Endothelial cell of hepatic sinusoid (primary cell): ENCODE data around the gene BSN.

ENCODE experiments used
- in situ Hi-C: cut with HindIII; loops from 2 replicates; pipeline ENCODE4 v1.10.0; 2017; ENCODE audit warnings: low sequenced_read_pairs

Gene BSN

DNA sequence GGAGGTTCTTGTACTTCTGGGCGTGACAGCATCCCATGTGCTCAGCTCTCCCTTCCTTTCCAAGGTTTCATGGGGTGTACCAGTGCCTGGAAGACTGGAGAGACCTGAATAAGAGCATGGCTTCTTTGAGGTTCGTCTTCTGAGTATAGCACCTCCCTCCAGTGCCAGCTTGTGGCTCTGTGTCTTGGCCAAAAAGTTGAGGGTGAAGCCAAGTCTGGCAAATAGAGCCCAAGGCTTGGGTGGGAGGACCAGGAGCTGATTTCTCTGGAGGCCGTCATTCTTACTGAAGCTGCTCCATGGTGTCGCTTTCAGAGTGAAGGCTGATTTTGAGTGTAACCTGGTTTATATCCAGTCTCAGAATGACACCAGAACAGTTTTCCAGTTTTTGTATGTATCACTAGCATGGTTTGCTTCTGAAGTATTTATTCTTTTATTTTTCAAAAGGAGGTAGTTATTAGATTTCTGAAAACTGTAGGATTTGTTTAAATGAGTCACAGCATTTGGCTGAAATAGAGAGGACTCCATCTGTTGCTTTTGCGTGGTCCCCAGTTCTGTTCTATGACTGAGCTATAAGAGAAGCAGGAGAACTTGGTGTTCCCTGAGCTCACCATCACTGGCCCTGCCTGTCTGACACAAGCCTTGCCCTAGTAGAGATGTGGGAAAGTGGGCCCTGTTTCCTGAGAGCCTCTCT is 47.2 kb downstream of the BSN start:
- in situ Hi-C loops, result no loop called here

- in situ Hi-C loops, result no loop called here
Observed at GRCh38 chr3:49602049-49602554, 47.8 kb downstream of the BSN start.

DNA sequence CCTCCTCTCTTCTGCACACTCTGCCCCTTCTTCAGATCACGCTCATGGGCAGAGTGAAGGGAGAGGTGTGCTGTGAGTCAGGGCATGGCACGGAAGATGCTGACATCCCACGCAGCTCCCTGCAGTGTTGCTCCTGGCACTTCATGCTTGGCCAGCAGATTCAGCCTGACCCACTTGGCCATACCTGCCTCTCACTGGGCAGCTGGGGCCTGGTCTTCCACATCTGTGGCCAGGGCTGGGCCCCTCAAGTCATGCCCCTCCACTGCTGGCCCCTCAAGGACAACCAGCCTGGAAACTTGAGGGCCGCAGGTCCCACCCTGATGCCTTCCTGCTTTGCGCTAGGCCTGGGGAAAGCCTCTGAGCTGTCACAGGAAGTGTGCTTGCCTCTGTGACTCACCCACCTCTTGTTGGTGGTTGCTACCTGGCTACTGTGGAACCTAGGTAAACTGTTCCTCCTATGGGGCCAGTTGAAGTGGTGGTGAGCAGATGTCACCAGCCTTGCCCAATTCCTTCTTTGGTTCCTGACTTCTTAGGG is 48.7 kb downstream of the BSN start:
- in situ Hi-C loops, result no loop called here

DNA sequence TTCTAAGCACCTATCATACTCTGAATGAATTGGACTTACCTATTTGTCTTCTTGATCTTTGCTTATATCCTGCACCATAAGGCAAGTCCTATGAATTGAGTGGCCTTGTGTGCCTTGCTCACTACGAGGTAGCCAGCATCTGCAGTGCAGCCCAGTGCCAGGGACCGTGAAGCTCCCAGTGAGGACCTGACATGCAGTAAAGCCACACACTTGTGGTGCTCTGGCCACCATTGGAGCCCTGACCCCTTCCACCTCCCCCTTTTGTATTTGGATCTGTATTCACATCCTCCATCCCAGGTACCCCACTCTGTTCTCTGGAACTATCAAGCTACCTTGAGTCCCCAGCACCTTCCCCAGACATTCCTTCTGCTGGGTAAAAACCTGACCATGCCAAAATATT is 52.1 kb downstream of the BSN start:
- in situ Hi-C loops, result no loop called here

GRCh38 chr3:49607105-49607591 is 52.9 kb downstream of the BSN start:
- in situ Hi-C loops, result no loop called here

GRCh38 chr3:49607796-49608195 is 53.5 kb downstream of the BSN start:
- in situ Hi-C loops, result no loop called here

DNA sequence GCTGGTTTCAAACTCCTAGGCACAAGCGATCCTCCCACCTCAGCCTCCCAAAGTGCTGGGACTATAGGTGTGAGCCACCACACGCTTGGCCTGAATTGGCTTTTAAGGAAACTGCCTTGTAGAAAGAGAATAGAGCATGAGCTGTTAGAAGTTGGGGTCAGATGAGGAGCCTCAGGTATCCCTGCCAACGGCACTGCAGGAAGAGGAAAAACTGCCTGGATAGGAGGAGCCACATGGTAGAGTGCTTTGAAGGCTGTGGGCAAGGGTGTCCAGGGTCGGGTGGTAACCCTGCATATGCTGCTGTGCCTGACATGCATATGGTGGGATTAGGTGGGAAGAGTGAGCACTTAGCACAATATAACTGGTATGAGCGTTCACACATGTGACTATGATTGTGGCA is 55.0 kb downstream of the BSN start:
- in situ Hi-C loops, result no loop called here

DNA sequence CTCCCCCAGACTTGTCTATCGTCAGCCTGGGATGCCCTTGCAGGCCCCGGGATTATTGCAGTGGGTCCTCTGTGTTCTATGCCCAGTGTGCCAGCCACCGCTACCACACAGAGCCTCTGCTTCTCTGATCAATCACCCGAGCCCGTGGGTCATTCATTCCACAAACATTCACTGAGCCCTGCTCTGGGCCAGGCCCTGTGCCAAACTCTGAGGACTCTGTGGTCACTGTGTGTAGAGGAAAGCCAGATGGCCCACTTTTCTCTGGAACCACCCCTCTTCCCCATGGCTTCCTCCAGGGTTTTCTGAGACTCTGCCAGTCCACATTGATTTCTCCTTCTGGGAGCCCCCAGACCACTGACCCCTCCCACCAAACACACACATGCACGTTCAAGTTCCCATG is 55.5 kb downstream of the BSN start:
- in situ Hi-C loops, result no loop called here

DNA sequence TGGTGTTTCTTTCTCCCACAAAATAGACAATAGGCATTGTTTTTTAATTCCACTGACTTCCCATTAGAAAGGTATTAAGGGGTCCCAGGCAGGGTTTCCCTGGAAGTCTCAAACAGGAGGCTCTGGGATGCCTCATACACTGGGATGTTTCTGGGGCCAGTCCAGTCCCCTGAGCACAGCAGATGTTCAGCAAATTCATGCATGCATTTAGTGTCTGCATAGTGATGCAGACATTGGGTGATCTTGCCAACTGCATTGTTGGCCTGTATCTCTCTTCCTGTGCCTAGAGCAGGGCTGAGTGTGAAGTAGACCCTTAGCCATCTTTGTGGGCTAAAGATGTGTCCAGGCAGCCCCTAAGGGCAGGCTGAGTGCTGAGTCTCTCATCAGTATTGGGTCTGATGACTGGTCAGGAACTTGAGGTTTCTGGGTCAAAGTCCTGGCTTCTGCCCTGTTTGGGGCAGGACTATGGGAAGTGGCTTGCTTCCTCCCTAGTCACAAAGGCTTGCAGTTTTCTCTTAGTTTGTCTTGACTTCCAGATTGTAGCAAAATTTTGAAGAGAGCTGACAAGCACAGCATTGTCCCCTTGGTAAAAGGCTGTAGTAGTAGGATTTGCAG is 56.5 kb downstream of the BSN start:
- in situ Hi-C loops, result no loop called here

DNA sequence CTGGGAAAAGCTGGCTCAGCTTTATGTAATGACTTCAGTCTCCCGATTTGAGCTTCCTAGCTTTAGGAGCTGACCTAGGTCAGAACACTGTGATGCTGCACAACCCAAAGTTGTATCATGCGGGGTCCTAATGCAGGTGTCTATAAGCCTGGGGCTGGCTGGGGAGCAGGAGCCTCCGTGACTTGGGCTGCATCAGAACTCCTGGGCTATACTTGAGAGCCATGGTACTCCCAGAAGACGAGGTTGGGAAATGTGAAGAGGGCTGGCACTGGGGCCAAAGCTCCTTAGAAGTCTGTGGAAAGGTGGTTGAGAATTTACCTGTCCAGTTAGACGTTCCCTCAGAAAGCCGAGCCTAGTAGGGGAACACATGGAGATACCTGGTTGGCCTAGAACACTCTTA is 57.0 kb downstream of the BSN start:
- in situ Hi-C loops, result no loop called here

DNA sequence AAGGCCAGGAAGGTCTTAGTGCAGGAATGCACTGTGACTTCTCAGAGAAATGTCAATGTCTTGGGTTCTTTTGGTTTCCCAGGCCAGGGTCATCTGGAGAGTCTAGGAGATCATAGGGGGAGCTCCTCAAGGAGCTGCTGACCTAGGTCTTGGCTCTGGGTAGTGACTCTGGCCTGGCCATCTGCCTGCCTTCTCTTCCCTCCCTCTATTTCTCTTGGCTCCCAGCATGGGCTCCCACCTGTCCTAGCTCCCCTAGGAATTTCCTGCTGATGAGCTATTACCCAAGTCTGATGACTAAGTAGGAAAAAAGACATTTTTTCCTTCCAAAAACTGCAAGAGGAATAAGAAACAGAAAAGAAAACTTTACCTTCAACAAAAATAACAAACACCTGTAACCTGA is 57.4 kb downstream of the BSN start:
- in situ Hi-C loops, result no loop called here

DNA sequence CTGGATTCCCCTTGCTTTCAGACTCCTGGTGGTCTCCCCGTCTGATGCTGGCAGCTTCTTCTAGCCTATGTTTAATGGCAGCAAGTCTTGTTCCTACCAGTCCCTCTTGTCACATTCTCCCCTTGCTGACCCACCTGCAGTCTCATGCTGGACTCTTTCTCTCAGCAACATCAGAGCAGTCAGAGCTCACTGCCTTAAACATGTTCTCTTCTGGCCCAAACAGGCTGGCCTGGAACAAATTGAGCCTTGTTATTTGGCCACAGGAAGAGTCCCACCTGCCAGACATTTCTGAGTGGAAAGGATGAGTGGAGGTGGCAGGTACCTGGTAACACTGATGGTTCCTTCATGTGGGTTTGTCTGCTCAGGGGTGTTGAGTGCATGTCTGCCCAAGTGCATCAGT is 60.7 kb downstream of the BSN start:
- in situ Hi-C loops, result no loop called here

GRCh38 chr3:49616061-49616460 is 61.8 kb downstream of the BSN start:
- in situ Hi-C loops, result no loop called here

DNA sequence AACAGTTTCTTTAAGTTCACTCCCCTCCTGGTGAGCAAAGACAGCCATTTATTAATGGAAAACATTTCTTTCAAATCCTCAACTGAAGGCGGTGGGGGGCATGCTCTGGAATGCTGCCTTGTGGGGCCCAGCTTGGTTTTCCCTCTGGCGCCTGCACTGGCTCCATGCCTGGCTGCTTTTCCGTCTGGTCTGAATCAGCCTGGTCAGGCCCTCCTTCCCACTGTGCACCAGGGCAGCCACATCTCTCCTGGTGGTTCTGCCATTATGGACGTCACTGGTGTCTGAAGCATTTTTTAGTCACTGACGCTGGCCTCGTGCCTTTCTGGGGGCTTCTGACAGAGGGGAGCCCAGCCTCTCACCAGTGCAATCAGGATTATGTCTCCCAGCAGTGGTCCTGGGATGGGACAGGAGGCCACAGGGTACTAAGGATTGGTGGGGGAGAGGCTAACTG is 62.2 kb downstream of the BSN start:
- in situ Hi-C loops, result no loop called here

DNA sequence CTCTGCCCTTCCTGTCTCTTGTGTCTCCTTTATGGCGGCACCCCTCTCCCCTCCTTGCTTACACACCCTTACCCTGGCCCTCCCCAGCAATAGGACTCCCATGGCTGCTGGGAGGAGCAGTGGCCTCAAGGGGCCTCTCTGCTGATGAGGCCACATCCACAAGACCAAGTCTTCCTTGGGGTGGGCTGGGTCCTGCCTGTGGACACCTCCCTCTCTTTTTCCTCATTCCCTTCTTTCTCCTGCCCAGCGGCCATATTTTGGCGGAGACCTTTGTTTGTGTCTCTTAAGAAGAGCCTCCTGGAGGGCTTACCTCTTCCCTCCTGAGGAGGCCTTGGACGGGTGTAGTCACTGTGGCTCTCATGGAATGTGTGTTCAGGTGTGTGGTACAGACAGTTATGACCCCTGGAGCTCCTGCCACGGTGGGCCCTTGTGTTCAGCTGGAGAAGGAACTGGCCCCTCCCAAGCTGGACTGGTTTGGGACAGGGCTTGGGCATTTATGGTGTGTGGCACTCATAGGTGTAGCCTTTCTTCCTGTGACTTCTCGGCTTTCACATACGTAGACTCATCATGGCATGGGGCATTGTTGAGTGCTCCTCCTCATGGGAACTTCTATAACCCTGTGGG is 63.2 kb downstream of the BSN start:
- in situ Hi-C loops, result no loop called here

- in situ Hi-C loops, result no loop called here
Observed at GRCh38 chr3:49618412-49618811, 64.1 kb downstream of the BSN start.

GRCh38 chr3:49619649-49620048 is 65.4 kb downstream of the BSN start:
- in situ Hi-C loops, result no loop called here

- in situ Hi-C loops, result no loop called here
Observed at GRCh38 chr3:49620728-49621127, 66.5 kb downstream of the BSN start.

- in situ Hi-C loops, result no loop called here
Observed at GRCh38 chr3:49623071-49623470, 68.8 kb downstream of the BSN start.

DNA sequence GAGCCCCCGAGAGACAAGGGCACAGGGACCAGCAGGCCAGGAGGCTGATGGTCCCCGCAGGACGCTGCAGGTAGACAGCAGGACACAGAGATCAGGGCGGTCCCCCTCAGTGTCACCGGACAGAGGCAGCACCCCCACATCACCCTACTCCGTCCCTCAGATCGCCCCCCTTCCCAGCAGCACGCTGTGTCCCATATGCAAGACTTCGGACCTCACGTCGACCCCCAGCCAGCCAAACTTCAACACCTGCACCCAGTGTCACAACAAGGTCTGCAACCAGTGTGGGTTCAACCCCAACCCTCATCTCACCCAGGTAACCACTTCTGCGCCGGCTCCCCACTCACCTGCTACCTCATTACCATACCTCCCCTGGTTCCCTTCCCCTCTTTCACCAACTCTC is 70.8 kb downstream of the BSN start:
- in situ Hi-C loops, result no loop called here

DNA sequence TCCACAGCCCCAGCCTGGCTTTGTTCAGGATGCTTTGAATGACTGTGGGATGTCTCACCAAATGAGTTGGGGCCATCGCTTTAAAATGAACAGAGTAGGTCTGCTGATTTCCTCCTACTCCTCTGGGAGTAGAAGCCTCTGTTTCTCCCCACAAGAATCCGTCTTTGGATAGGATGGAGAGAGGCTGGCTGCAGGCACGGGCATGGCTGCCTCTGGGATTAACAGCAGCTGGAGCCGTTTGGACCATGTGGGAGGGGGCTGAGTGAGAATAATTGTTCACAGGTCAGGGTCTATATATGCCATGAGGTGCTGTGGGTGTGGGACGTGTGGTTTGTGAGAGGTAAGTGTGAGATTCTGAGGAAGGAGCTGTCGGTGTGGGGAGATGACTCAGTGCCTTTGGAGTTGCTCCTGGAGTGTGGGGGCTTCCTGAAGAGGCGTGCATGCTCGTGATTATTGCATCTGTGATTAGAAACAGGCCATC is 71.9 kb downstream of the BSN start:
- in situ Hi-C loops, result no loop called here

DNA sequence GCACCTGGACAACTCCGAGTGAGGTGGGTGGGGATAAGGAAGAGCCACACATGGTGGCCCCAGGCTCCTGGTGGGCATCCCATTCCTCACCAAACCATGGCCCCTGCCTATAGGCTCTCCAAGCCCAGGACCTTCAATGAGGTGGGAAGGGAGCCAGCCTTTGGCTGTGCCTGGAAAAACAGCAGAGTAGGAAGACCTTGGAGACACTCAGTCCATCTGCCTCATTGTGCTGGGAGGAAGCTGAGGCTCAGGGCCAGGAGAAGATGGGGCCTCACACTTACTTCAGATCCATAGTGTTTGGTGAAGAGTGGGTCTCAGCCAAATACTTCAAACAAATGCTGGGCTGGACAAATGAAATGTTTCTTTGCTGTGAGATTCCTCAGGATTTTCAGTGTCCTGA is 72.5 kb downstream of the BSN start:
- in situ Hi-C loops, result no loop called here
